WERI-Rb-1 (cell line): ENCODE results near the gene C5.

ENCODE experiments used
- DNase-seq: peaks from one replicate; pipeline ENCODE4 v3.0.0-alpha.2; 2020
- H3K27ac ChIP-seq: fragments of 250-450 bp; sonication (Bioruptor Pico); 2 replicates; pipeline ENCODE4 v1.5.1; 2020; ENCODE audit warnings: mild to moderate bottlenecking, moderate library complexity
- H3K27me3 ChIP-seq: fragments of 250-450 bp; sonication (Bioruptor Pico); 2 replicates; pipeline ENCODE4 v1.5.1; 2021; ENCODE audit warnings: mild to moderate bottlenecking, low read depth, moderate library complexity; ENCODE audit not compliant: insufficient read depth, severe bottlenecking
- H3K36me3 ChIP-seq: fragments of 250-450 bp; sonication (Bioruptor Pico); 2 replicates; pipeline ENCODE4 v1.5.1; 2020; ENCODE audit warnings: mild to moderate bottlenecking, moderate library complexity
- H3K4me3 ChIP-seq: 2 replicates; pipeline ENCODE4 v1.5.1; 2011; ENCODE audit warnings: low read depth, mild to moderate bottlenecking, control low read depth, low read length
- H3K9me3 ChIP-seq: fragments of 250-450 bp; sonication (Bioruptor Pico); 2 replicates; pipeline ENCODE4 v1.5.1; 2021; ENCODE audit warnings: mild to moderate bottlenecking, moderate library complexity; ENCODE audit not compliant: severe bottlenecking
- CTCF ChIP-seq: IDR thresholded peaks from 2 replicates; pipeline ENCODE4 v1.5.1; 2011; ENCODE audit warnings: low read depth, mild to moderate bottlenecking, control low read depth, inconsistent platforms, low read length

Gene C5

GRCh38 chr9:120944948-120945347 lies 105.1 kb downstream of the C5 start:
- Histone ChIP-seq H3K4me3 (no peak overlapping the region), H3K36me3 (no peaks in the 10 kb centered on the region), H3K9me3 (peaks cover 5% of the 10 kb centered on the region), H3K27ac (no peak overlapping the region), H3K27me3 (no peaks in the 10 kb centered on the region)
- DNase-seq = no peak
- TF ChIP-seq CTCF = no peak

- no peak overlapping the region for H3K27ac ChIP-seq
- H3K9me3 ChIP-seq = peaks cover 5% of the 10 kb centered on the region
- no peak for DNase-seq
These were observed 105.6 kb downstream of the C5 start for GRCh38 chr9:120944434-120944843.

GRCh38 chr9:120942186-120943001 lies 107.7 kb downstream of the C5 start:
- Histone ChIP-seq H3K36me3 (no peaks in the 10 kb centered on the region), H3K9me3 (no peaks in the 10 kb centered on the region), H3K27ac (no peak overlapping the region), H3K27me3 (no peaks in the 10 kb centered on the region), H3K4me3 (no peak overlapping the region)
- TF ChIP-seq CTCF = no peak
- no peak for DNase-seq

More at GRCh38 chr9:120944434-120944843, 105.6 kb downstream of the C5 start:
- Histone ChIP-seq H3K27me3 (no peaks in the 10 kb centered on the region), H3K4me3 (no peak overlapping the region), H3K36me3 (no peaks in the 10 kb centered on the region)
- no peak for TF ChIP-seq CTCF

- Histone ChIP-seq H3K9me3 (no peaks in the 10 kb centered on the region), H3K27ac (no peak overlapping the region)
These were observed 108.9 kb downstream of the C5 start for GRCh38 chr9:120941046-120941770.

GRCh38 chr9:120940573-120940972 lies 109.5 kb downstream of the C5 start:
- Histone ChIP-seq H3K9me3 (no peaks in the 10 kb centered on the region), H3K27ac (no peak overlapping the region)
- TF ChIP-seq CTCF = no peak

More at GRCh38 chr9:120941046-120941770, 108.9 kb downstream of the C5 start:
- DNase-seq = no peak
- H3K36me3 ChIP-seq = no peaks in the 10 kb centered on the region
- no peak for TF ChIP-seq CTCF
- H3K4me3 ChIP-seq = no peak overlapping the region
- H3K27me3 ChIP-seq = no peaks in the 10 kb centered on the region

More at GRCh38 chr9:120940573-120940972, 109.5 kb downstream of the C5 start:
- Histone ChIP-seq H3K27me3 (no peaks in the 10 kb centered on the region), H3K36me3 (no peaks in the 10 kb centered on the region), H3K4me3 (no peak overlapping the region)
- DNase-seq = no peak
